H1 (cell line): ENCODE measurements around the gene SEZ6. TPM values are rescaled to one million over a fixed set of nuclear protein-coding genes. Genes with fewer than 3 reads are reported as not detected.

Experiments used
- CTBP2 ChIP-seq: IDR thresholded peaks from 2 replicates; pipeline ENCODE4 v1.7.0; 2011; ENCODE audit warnings: borderline replicate concordance, mild to moderate bottlenecking, moderate library complexity, mixed read lengths, low read length; ENCODE audit not compliant: insufficient read depth, insufficient read length
- KDM1A ChIP-seq: fragments of 200-600, 300-600 bp; sonication (generic); IDR thresholded peaks from 2 replicates; pipeline ENCODE4 v1.7.1; 2016; ENCODE audit warnings: mild to moderate bottlenecking, low read length, borderline replicate concordance
- RFX5 ChIP-seq: IDR thresholded peaks from 2 replicates; pipeline ENCODE4 v1.6.1; 2011; ENCODE audit warnings: low read depth, low read length, improper control_type of control experiment, borderline replicate concordance
- polyA plus RNA-seq, 7 experiments: library from polyadenylated mRNA; depleted of rRNA in 3 of 7; stranded (reverse) in 5 of 7; unstranded in 2 of 7; fragments of >200 nt in 5 of 7; fragments of 200-250 nt in 2 of 7; gene quantifications; 1 replicate in 5 of 7; 2 replicates in 1 of 7; 4 replicates in 1 of 7; pipeline versions ENCODE4 v1.2.1 to v1.2.3, GENCODE V29; 2011 to 2013; ENCODE audit warnings: missing spikeins in 2 of 7, mixed read lengths in 2 of 7
- total RNA-seq: library from RNA; stranded (reverse); fragmentation: NEBNext Ultra II Directional; extraction: Animal tissue kit (Norgen Biotek cat#: 25700); gene quantifications from 2 replicates; pipeline ENCODE4 v1.2.1, GENCODE V29; 2021

SEZ6 gene
- total and polyA plus RNA-seq, 2 of the 8 experiments (the other 6 are each of a cell fraction or from before 2014, with no cell fraction given), result 6.9 to 16.1 TPM

- no peak for TF ChIP-seq KDM1A
- no peak for TF ChIP-seq RFX5
- no peak for TF ChIP-seq CTBP2
- TF ChIP-seq, all 59 proteins: peak for 0
These were observed 8.9 kb upstream of the SEZ6 start (continued) for GRCh38 chr17:29014716-29015115.
